Right cardiac atrium (tissue), 5 donors: ENCODE results near the gene APOE. TPM values are rescaled to one million over a fixed set of nuclear protein-coding genes. Genes with fewer than 3 reads are reported as not detected.
"Not testable (repeated sequence)": the region's sequence is repeated elsewhere in the genome, so short reads cannot be mapped to it uniquely, and the experiment has no call there.

ENCODE experiments used
- ATAC-seq, 2 donors: fragments of 200-7000 bp; cut with Tn5 transposase; one replicate each; pipeline versions ENCODE4 v1.8.0 to v1.9.1; 2020; ENCODE audit warnings: moderate library complexity in 2 of 2, mild to moderate bottlenecking in 1 of 2
- DNase-seq, 3 donors: peaks; one replicate each; pipeline ENCODE4 v3.0.0-alpha.2; 2020
- H3K27ac ChIP-seq: one replicate; pipeline ENCODE4 v1.5.1; 2013; ENCODE audit warnings: mild to moderate bottlenecking, low read length, control low read depth, moderate library complexity
- H3K27me3 ChIP-seq: one replicate; pipeline ENCODE4 v1.6.1; 2013; ENCODE audit not compliant: control insufficient read depth, insufficient read depth
- H3K4me1 ChIP-seq: one replicate; pipeline ENCODE4 v1.6.1; 2013; ENCODE audit warnings: low read length; ENCODE audit not compliant: control insufficient read depth, insufficient read depth
- H3K4me3 ChIP-seq: one replicate; pipeline ENCODE4 v1.5.1; 2013; ENCODE audit warnings: low read length, control low read depth
- H3K9me3 ChIP-seq: one replicate; pipeline ENCODE4 v1.6.1; 2013; ENCODE audit warnings: low read length; ENCODE audit not compliant: control insufficient read depth
- WGBS: extraction: QIAGEN DNeasy Blood & Tissue Kit; methylation state at CpG from one replicate; pipeline ENCODE4 v1.1.7; 2013; 5-methylcytosine and 5-hydroxymethylcytosine counted together
- intact Hi-C, 4 donors: fragments of 100-400 bp; cut with DNase I; formaldehyde crosslinking; loops; one replicate each; pipeline versions ENCODE4 v1.11.0 to v1.14.0; 2022 to 2023
- polyA plus RNA-seq: library from polyadenylated mRNA; stranded (reverse); fragments of 200-250 nt; gene quantifications from one replicate; pipeline ENCODE4 v1.2.3, GENCODE V29; 2013
- total RNA-seq, 4 donors: library from RNA; stranded (reverse); fragmentation: NEBNext Ultra II Directional; extraction: Animal tissue kit (Norgen Biotek cat#: 25700); gene quantifications; one replicate each; pipeline ENCODE4 v1.2.1, GENCODE V29; 2021
- donor health status: healthy with polysubstance abuse.
- donor health status: DM: no; HTN: yes; CAD: no.
- donor health status: DM: no; HTN: no; CAD: no.
- donor health status: DM: no; HTN: yes; CAD: no; lungs with severe emphysema.
- donor health status: DM: yes; HTN: yes; CAD: no.

Gene APOE
- total and polyA plus RNA-seq, 5 donors = 28.6 to 109 (median 82.7) TPM

DNA sequence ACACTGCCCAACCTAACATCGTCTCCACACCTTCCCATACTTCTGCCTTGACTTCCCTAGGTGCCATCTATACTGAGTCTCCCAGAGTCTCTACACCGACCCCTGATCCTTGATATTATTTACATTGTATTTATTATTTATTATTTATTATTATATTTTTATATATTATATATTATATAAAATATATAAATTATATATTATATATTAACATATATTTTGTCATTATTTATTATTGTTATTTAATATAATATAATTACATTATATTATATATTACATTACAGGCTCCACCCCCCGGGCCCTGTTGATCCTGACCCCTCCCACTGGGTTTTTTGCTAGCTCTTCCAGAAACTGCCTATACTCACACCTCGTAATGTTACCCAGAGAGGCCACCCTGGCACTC, 32.9 kb upstream of the APOE start:
- ATAC-seq = no peak
- Histone ChIP-seq H3K4me1 (no peaks in the 10 kb centered on the region), H3K4me3 (no peak overlapping the region), H3K9me3 (no peaks in the 10 kb centered on the region), H3K27ac (no peak overlapping the region), H3K27me3 (no peaks in the 10 kb centered on the region)
- 85% methylated on average over 4 of the region's 4 CpGs for WGBS
- intact Hi-C loops = no loop called here
- DNase-seq = no peak

DNA sequence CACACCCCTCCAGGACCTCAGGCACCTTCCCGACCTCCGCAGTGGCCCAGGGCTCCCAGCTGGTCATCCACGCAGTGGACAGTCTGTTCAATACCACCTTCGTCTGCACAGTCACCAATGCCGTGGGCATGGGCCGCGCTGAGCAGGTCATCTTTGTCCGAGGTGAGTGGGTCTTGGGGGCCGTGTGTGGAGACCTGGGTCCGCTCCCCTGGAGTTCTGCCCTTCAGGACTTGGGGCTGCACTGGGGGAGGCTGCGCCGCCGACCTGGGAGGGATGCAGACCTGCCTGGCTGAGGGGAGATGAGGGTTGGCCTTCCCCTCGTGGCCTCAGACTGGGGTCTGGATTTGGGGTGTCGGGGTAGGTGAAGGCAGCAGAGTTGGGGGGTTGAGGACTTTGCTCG, 31.3 kb upstream of the APOE start:
- intact Hi-C loops = no loop called here

DNA sequence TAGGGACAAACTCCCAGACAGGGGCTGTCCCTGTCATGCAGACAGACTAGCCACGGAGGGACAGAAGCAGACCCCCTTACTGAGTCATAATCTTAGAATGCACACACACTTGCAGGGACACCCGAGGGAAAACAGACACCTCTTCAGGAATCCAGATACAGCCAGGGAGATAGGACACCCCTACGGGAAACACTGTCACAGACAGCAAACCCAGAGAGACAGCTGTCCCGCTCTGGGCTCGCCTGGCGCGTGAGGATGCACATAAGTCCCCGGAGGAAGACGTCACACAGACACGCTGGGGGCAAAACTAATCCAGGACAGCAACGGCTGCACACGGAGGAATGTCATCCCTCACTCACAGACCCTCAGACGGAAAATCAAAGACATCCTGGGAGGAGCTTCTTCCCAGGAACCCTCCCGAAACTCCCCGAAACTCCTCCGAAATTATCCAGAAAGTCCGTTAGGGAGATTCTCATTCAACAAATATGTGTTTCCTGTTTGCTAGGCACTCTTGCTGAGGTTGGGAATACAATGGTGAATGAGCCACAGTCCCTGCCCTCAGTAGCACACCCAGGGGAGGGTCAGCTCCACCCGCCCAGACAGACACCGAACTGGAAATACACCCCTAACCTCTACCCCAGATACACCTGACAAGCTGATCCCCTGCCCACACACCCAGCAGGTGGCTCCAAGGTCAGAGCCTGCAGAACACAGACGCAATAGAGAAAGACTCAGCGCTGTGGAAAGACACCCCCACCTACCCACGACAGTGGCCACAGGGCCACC, 29.7 kb upstream of the APOE start:
- Histone ChIP-seq H3K27me3 (no peaks in the 10 kb centered on the region), H3K4me3 (no peak overlapping the region), H3K27ac (peak overlapping the region; percentile 18), H3K4me1 (no peaks in the 10 kb centered on the region), H3K9me3 (no peaks in the 10 kb centered on the region)
- DNase-seq = peak in 1 of 3 donors; percentile 46
- peak in 1 of 2 donors; percentile 18 for ATAC-seq
- intact Hi-C loops = no loop called here
- WGBS = 54% methylated on average over 22 of the region's 22 CpGs

More for the DNA sequence above, 31.3 kb upstream of the APOE start:
- 92% methylated on average over 16 of the region's 16 CpGs for WGBS
- Histone ChIP-seq H3K4me1 (no peaks in the 10 kb centered on the region), H3K9me3 (no peaks in the 10 kb centered on the region), H3K27me3 (no peaks in the 10 kb centered on the region), H3K27ac (no peak overlapping the region), H3K4me3 (no peak overlapping the region)
- no peak for ATAC-seq
- DNase-seq = peak in 1 of 3 donors; percentile 26

DNA sequence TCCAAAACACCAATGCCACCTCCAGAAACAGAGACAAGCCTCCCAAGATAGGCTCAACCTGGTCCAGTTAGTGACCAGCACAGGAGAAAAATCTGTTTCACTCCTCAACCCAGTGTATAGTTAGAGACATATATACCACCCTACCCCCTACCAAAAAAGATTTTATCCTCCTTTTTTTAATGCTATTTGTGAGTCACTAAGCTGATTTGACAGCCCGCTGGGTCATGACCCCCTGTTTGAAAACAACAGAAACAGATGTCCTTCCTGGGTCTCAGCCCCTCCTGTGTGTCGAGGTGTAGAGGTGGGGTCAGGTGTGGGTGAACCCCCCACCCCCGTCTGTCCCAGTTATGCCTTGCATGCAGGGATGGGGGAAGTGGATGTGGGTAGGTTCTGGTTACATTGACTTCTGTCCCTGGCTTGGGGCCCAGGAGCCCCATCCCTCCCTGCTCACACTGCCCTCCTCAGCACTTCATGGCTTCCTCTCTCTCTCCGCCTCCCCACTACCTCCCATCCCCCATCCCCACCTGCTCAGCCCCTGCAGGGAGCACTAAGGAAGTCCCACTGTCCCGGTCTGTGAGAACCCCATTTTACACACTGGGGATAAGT, 28.6 kb upstream of the APOE start:
- ATAC-seq = no peak

DNA sequence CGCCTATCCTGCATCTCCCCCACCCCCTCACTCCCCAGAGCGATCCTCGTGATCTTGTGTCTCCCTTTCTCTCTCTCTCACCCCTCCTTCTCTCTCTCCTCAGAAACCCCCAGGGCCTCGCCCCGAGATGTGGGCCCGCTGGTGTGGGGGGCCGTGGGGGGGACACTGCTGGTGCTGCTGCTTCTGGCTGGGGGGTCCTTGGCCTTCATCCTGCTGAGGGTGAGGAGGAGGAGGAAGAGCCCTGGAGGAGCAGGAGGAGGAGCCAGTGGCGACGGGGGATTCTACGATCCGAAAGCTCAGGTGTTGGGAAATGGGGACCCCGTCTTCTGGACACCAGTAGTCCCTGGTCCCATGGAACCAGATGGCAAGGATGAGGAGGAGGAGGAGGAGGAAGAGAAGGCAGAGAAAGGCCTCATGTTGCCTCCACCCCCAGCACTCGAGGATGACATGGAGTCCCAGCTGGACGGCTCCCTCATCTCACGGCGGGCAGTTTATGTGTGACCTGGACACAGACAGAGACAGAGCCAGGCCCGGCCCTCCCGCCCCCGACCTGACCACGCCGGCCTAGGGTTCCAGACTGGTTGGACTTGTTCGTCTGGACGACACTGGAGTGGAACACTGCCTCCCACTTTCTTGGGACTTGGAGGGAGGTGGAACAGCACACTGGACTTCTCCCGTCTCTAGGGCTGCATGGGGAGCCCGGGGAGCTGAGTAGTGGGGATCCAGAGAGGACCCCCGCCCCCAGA, 27.3 kb upstream of the APOE start:
- WGBS = 82% methylated on average over 26 of the region's 26 CpGs
- DNase-seq = peak in 1 of 3 donors; percentile 34
- no peaks in the 10 kb centered on the region for H3K9me3 ChIP-seq
- H3K4me3 ChIP-seq = no peak overlapping the region
- no peaks in the 10 kb centered on the region for H3K27me3 ChIP-seq
- intact Hi-C loops = no loop called here
- no peak for ATAC-seq
- H3K27ac ChIP-seq = no peak overlapping the region
- H3K4me1 ChIP-seq = no peaks in the 10 kb centered on the region

More for the DNA sequence above, 28.6 kb upstream of the APOE start:
- no peaks in the 10 kb centered on the region for H3K27me3 ChIP-seq
- no peaks in the 10 kb centered on the region for H3K9me3 ChIP-seq
- no peaks in the 10 kb centered on the region for H3K4me1 ChIP-seq
- H3K27ac ChIP-seq = no peak overlapping the region
- H3K4me3 ChIP-seq = no peak overlapping the region
- DNase-seq = peak in 1 of 3 donors; percentile 46
- 63% methylated on average over 5 of the region's 5 CpGs for WGBS
- intact Hi-C loops = no loop called here

DNA sequence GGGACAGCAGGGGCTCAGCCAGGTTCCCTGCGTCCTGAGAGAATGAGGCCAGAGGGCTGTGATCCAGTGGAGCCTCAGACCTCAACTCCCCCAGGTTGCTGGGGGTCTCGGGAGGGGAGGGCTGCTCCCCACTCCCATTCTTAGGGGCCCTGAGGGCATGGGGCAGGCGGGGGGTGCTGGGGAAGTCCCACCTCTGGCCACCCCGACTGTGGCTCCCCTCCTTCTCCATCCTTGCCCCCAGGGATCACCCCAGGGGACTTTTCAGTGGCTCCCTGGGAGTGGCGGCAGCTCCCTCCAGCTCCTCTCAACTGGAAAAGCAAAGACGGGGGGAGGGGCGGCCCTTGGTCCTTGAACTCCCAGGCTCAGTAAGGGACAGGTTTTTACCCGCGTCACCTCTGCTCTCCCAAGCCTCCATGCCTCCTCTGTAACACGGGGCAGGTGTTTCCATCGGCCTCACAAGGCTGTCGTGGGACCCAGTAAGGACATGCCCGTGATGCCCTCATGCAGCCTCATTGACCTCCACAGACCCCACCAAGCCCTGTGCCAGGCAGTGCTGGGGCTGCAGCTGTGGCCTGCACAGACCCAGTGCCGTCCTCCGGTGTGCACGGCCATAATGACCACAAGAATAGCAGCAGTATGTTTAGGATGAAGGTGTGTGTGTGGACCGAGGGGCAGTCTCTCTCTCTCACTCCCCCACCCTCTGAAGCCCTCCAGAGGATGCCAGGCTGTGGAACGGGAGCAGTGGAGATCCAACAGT, 26.1 kb upstream of the APOE start:
- ATAC-seq (peak in 1 of 2 donors; percentile 6), DNase-seq (peak in 2 of 3 donors; percentile 47 to 57)
- 72% methylated on average over 18 of the region's 18 CpGs for WGBS
- intact Hi-C loops = no loop called here
- Histone ChIP-seq H3K9me3 (no peaks in the 10 kb centered on the region), H3K27me3 (no peaks in the 10 kb centered on the region), H3K4me1 (no peaks in the 10 kb centered on the region), H3K4me3 (no peak overlapping the region), H3K27ac (peak overlapping the region; percentile 36)

DNA sequence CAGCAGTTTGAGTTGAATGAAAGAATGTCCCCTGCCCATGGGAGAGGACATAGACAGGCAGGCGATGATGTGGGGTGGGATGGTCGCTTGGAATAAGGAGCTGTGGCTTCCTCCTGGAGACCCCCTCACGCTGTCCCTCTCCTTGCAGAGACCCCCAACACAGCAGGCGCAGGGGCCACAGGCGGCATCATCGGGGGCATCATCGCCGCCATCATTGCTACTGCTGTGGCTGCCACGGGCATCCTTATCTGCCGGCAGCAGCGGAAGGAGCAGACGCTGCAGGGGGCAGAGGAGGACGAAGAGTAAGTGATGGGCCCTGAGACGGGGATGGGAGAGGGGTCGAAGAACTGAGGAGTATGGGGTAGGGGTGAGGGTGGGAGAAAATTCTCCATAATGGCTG, 23.5 kb upstream of the APOE start:
- DNase-seq = peak in 2 of 3 donors; percentile 22 to 38
- 86% methylated on average over 15 of the region's 15 CpGs for whole genome bisulfite sequencing
- Histone ChIP-seq H3K4me1 (no peaks in the 10 kb centered on the region), H3K4me3 (no peak overlapping the region), H3K27ac (no peak overlapping the region), H3K9me3 (no peaks in the 10 kb centered on the region), H3K27me3 (no peaks in the 10 kb centered on the region)
- ATAC-seq = no peak
- intact Hi-C loops = no loop called here

DNA sequence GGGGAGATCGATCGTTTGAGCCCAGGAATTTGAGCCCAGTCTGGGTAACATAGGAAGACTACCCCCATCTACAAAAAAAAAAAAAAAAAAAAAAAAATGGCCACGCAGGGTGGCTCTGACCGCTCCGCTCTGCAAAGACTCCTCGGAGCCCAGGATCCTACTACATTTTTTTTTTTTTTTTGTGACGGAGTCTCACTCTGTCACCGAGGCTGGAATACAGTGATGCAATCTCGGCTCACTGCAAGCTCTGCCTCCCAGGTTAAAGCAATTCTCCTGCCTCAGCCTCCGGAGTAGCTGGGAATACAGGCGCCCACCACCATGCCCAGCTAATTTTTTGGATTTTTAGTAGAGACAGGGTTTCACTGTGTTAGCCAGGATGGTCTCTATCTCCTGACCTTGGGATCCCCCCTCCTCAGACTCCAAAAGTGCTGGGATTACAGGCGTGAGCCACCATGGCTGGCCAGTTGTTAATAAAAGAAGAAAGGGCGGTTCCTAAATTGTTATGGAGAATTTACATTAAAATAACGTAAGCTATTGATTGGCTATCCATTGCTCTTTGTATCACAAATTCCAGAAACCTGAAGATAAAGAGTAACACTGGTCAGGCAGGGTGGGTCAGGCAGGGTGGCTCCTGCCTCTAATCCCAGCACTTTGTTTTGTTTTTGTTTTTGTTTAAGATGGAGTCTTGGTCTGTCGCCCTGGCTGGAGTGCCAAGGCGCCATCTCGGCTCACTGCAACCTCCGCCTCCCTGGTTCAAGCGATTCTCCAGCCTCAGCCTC, 22.8 kb upstream of the APOE start:
- H3K9me3 ChIP-seq, H3K27me3 ChIP-seq, H3K4me3 ChIP-seq, intact Hi-C loops, ATAC-seq, H3K27ac ChIP-seq, H3K4me1 ChIP-seq: not testable (repeated sequence)
- WGBS = 93% methylated on average over 19 of the region's 19 CpGs
- DNase-seq = peak in 1 of 3 donors; percentile 17

DNA sequence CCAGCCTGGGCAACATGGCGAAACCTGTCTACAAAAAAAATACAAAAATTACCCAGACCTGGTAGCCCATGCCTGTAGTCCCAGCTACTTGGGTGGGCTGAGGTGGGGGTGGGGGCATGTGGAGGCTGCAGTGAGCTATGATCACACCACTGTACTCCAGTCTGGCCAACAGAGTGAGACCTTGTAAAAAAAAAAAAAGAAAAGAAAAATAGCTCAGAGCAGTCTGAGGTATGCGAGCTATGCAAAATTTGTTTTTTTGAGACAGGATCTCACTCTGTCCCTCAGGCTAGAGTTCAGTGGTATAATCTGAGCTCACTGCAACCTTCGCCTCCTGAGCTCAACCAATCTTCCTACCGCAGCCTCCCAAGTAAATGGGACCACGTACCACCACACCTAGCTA, 21.7 kb upstream of the APOE start:
- no peak for ATAC-seq
- 92% methylated on average over 5 of the region's 5 CpGs for WGBS
- Histone ChIP-seq H3K4me3 (no peak overlapping the region), H3K9me3 (no peaks in the 10 kb centered on the region), H3K27ac (no peak overlapping the region), H3K4me1 (no peaks in the 10 kb centered on the region), H3K27me3 (no peaks in the 10 kb centered on the region)
- intact Hi-C loops = no loop called here
- DNase-seq = peak in 1 of 3 donors; percentile 8

DNA sequence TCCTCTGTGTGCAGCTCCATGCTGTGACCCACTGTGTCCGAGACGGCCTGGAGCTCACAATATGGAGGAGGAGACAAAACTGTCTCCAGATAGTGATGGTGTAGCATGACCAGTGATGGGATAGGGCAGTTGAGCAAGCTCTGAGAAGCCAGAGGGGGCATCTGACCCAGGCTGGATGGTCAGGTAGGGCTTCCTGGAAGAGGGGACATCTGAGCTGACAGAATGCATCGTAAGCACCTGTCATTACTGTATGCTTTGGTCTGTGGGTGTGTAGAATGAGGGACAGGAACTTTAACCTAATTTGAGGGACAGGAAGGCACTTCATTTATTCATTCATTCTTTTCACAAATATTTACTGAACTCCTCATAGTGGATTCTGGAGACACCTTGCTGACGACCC, 21.0 kb upstream of the APOE start:
- Histone ChIP-seq H3K27me3 (no peaks in the 10 kb centered on the region), H3K27ac (no peak overlapping the region), H3K4me1 (no peaks in the 10 kb centered on the region), H3K4me3 (no peak overlapping the region), H3K9me3 (no peaks in the 10 kb centered on the region)
- 87% methylated on average over 4 of the region's 4 CpGs for WGBS
- intact Hi-C loops = no loop called here
- ATAC-seq (no peak), DNase-seq (peak in 1 of 3 donors; percentile 19)
